ENCODE results near the gene SPTBN5.

The SPTBN5 gene

DNA sequence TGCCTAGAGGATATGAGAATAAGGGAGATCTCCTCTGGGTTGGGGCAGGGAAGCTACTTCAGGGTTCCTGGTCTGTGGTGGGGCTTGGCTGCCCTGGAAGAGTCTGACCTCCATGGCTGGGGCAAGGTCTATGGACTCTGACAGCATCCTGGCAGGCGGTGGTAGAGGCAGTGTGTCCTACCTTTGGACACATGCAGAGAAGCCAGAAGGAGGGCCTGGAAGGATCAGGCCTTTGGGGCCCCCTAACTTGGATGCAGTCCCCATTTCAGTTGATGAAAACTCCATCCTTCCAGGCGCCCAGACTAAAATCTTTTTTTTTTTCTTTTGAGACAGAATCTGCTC, 10.4 kb downstream of the SPTBN5 start:
- DNase-seq (ENCODE audit: low spot score) = no peak

DNA sequence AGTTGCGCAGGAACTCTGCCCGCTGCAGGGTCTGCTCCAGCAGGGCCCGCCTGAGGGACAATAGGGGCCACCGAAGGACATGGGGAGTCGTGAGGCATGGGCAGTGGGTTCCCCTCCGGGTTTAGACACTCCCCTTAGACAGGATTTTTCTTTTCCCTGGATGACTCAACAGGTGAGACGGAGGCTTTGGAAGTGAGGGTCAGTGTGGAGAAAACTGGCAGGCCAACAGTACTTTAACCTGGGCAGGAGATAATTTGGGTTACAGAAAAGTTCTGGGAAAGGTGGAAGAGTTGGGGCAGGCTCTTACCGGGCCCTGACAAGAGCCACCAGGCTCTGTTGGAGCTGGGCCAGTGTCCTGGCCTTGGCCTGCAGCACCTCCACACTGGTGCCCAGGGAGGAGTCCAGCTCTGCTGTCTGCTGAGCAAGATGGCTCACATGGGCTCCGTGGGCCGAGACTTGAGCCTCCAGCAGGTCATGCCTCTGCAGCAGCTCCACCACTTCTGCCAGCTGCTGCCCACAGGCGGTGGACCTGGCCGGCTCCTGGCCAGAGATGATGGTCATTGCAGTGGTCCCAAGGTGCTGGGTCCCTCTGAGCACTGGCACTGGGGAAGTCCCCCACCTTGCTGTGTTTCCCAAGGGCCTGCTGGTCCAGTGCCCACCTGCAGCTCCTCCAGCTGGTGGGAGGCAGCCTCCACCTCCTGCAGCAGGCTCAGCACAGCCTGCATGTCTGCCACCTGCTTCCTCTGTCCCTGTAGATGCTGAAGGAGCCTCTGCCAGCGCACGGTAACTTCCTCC, 11.0 kb downstream of the SPTBN5 start:
- no peak for DNase-seq (ENCODE audit: low spot score)

DNA sequence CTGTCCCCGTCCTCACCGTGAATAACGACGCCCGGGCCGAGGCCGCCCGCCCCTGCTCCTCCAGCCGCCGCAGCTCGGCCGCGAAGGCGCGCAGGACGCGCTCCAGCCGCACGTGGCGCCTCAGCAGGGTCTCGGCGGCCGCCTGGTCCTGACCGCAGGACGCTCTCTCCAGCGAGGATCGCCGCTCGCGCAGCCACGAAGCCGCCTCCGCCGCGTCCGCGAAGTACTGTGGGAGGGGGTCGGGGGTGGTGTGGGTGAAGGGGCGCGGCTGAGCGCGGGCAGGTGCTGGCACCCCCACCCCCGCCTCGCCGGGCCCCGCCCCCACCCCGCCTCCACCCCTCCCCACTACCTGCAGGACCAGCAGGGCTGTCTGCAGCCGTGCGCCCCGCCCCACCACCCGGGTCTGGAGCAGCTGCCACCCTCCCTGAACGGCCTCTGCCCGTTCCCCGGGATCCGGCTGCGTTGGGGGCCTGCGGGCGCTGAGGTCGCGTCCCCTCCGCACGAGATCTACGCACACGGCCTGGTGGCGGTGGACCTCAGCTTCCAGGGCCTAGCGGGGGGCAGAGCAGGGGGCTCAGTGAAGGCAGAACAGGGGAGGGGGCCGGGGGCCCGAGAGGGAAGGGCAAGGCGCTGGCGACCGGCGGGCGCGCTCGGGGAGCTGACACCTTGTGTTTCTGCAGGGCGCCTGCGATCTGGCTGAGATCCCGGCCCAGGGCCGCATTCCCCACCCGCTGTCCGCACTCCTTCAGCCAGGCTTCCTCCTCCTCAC, 11.7 kb downstream of the SPTBN5 start:
- no peak for DNase-seq (ENCODE audit: low spot score)

DNA sequence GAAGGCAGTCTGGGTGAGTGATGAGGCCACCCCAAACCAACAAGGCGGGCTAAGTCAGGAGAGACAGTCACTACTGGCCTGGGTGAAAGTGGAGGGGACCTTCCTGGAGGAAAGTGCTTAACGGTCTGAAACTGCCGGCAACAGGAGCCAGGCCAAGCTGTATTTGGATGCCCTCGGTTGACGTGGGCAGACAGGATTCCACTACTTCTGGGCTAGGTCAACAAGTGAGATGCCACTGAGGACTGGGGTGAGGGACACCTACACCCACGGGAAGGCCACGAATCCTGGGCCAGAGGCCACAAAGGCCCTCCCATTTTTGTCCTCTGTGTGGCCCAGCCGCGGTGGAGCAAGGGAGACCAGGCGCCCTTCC, 12.3 kb downstream of the SPTBN5 start:
- DNase-seq (ENCODE audit: low spot score) = no peak

DNA sequence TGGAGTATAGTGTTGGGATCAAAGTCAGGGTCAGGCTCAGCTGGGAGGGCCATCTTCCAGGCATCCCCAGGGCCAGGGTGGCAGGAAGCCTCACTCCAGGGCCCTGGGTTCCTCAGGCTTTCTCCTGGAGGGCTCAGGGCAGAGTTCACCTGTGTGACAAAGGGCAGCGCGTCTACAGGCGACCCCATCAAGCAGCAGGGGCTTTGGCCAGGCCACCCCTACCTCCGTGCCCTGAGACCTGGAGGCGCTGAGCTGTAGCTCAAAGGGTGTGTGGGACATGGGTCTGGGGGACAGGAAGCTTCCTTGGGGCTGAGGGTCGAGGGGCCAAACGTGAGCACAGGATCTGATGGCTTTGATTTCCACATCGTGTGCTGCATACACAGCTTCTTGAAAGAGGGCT, 12.8 kb downstream of the SPTBN5 start:
- DNase-seq (ENCODE audit: low spot score) = no peak

DNA sequence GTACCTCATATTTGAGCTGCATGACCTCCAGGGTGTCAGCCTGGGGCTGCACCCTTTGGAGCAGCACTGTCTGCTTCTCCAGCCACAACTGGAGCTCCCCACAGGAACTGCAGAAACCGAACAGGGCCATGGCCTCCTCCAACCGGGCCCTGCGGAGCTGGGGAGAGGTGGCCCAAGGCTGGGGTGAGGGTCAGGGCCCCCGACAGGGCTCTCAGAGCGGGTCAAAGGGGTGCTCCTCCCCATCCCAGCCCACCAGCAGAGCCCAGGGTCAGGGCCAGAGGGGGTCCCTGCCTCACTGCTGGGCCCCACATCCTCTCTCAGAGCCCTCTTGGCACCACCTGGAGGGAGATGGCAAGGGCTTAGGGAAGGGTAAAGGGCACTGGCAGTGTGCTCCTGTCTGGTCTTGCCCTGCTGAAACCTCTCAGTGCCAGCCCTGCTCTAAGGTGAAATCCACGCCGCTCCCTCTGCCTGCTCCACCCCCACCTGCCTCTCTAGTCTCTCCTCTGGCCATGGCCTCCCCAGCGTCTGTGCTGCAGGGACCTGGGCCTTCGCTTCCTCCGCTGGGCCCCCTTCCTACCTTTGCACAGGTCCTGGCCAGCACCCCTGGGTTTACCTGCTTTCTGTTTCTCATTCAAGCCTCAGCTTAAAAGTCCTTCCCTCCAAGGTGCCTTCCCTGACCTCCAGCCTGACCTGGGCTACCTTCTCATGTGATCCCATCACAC, 13.5 kb downstream of the SPTBN5 start:
- no peak for DNase-seq (ENCODE audit: low spot score)

DNA sequence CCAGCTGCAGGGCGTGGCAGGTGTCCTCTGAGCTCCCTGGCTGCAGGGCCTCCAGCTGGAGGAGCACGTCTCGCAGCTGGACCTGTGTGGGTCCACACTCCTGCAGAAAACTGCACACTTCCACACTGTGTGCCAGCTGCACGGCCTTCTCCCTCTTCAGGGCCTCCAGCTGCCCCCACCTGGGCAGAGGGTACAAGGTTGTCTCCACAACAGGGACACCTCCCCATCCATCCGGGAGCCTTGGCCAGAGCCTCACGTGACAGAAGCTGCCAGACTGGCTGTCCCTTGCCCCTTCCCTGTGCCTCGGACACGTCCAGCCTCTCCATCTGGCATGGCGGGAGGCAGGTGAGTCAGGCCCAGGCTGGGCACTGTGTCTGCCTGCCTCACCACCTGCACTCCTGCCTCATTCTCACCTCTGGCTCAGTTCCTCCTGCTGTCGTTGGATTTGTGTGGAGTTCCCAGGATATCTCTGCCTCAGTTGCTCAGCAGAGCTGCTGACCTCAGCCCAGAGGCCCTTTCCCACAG, 14.5 kb downstream of the SPTBN5 start:
- DNase-seq (ENCODE audit: low spot score) = no peak

DNA sequence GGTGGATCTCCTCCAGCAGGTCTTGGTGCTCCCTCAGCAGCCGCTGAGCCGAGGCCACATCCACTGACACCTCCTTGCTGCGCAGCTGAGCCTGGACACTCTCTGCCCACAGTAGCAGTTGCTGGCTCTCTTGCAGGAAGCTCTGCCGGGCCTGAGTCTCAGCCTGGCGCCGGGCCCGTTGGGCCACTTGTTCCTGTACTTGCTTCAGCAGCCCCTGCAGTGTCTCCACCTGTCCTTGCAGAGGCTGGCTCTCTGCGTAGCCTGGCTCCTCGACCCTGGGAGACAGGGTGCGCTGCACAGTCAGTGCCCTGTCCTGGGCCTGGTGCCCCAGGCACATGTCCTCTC, 15.5 kb downstream of the SPTBN5 start:
- no peak for DNase-seq (ENCODE audit: low spot score)

DNA sequence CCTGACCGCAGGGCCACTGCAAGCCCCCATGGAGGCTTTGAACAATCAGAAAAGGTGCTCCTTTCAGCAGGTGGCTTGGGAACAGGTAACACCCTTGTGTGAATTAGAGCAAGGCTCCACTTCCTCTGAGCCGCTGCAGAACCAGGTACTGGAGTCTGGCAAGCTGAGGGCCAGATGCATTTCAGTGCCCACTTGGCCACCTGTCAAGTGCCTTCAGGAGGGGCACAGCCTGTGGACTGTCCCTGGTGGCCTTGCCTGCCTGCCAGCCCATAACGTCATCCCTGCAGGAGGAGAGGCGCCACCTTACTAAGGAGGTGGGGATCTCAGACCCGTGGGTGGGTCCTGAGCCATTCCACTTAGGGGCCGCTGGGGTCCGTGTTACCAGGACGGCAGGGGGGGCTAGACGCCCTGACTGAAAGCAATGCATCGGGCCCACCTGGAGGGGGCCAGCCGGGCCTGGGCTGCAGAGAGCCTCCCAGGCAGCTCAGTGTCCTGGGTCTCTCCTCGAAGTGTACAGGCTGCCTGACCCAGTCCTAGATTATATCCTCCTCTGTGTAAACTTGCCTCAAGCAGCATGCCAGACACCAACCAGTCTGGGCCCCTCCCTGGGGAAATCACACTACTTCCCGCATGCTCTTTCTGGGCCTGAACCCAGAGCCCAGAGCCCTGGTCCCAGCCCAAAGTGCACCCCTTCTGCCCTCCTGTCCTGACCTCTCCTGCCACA, 16.1 kb downstream of the SPTBN5 start:
- DNase-seq (ENCODE audit: low spot score) = no peak

DNA sequence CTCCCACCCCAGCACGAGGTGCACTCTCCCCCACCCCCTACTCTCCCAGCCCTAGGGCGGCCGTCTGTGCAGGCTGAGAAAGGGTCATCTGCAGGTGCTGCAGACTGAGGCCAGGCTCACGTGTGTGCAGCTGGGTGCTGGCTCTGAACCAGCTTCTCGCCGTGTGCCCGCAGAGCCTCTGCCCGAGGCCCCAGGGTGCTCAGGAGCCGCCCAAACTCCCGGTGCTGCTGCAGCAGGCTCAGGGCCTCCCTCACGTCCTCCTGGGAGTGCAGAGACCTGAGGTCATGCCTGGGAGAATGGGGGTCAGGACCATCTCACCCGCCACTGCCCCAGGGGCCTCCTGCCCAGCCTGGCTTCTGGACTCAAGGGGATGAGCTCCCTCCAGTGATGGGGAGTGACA, 17.2 kb downstream of the SPTBN5 start:
- DNase-seq (ENCODE audit: low spot score) = no peak

DNA sequence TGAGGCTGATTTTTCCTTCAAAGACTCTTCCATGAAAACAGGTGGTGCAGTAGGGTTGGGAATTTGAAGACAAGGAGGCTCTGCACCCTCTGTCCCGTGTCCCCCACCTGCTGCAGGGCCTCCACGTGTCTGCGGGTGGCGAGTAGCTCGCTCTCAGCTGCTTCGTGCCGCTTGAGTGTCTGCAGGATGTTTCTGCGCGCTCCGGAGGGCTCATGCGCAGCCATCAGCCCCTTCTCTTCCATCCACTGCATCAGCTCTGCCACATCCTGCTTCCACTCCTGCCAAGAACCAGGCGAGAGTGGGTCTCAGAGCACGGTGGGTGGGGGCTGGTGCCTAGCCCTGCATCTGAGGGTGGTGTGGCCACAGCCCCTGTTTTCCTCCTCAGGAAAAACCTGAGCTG, 17.8 kb downstream of the SPTBN5 start:
- no peak for DNase-seq (ENCODE audit: low spot score)

DNA sequence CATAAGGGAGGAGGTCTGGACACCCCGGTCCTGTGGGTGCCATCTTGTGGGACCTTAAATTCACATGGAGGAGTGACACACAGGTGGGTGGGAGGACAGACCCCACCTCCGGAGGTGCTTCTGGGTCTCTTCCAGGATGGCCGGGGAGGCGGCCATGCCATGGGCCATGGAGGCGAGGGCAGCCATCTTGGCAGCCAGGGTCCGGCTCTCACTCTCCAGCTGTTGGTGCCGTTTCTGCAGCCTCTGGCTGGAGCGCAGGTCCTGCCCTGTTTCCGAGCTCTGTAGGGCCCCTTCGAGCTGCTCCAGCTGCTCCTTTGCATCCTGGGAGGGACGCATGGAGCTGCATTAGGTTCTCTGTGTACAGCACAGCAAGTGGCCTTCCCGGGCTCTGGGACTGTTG, 19.1 kb downstream of the SPTBN5 start:
- DNase-seq (ENCODE audit: low spot score) = no peak

DNA sequence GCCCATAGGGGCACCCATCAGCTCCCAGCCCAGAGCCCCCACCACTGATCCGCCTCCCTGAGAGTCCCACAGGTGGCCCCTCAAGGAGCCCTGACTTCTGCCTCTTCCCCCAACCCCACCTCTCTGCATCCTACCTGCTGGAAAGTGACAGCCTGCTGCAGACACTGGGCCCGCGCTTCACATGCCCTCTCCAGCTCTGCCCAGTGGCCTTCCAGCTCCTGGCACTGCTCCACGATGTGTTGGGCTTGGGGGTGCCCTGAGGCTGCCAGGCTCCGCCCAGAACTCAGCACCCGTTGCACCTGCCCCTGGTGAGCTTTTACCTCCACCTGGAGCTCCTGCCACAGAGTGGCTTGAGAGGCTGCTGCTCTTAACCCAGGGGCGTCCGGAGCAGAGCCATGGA, 20.1 kb downstream of the SPTBN5 start:
- no peak for DNase-seq (ENCODE audit: low spot score)

DNA sequence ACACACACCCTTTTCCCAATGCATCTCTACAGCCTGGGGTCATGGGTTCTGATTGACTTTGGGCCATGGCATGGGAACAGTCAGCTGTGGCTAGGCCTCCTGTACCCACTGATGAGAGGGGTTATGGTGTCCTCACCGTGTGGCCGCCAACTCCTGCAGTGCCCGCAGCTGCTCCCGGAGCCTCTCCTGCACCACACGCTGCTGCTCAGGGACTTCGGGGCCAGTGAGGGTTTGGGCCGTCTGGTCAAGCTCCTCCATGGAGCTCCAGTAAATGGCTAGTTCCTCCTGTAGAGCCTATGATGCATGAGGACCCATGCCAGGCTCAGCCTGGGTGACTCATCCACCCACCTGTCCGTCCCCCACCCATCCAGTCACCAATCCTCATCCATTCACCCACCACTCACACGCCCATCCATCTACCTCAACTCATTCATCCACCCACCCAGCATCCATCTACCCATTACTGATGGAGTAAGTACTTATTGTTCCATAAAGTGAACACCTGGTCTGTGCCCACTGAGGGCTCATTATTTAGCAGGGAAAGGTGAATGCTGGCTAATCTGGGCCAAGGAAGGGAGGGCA, 21.6 kb downstream of the SPTBN5 start:
- no peak for DNase-seq (ENCODE audit: low spot score)

DNA sequence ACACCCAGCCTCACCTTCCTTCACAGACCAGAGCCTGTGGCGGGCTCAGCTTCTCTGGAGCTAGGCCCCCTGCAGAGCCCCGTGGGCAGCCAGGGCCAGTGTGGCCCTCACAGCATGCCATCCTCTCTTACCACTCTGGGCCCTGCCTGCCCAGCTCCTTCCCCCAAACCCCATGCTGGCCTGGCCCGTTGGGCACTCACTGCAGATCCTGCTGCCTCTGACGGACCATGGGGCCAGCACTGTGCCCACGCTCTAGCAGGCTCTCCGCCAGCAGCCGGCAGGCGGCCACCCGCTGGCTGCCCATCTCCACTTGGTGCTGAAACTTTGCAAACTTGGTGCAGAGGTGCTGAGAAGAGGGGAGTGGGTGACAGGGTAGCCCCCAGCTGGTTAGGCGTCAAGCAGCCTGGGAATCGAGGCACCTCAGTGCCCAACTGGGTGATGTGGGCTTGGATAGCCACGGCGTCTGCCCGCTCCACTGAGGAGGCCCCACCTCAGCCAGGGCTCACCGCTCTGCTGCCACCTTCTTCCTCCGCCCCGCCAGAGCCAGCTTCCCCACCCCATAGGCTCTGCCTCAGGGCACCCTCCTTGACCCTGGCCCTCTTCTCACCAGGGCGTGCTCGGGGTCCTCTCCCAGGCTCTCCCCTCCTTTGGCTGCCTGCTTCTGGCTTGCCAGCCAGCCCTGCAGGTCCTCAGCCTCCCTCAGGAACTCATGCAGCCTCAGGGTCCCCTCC, 22.5 kb downstream of the SPTBN5 start:
- no peak for DNase-seq (ENCODE audit: low spot score)

DNA sequence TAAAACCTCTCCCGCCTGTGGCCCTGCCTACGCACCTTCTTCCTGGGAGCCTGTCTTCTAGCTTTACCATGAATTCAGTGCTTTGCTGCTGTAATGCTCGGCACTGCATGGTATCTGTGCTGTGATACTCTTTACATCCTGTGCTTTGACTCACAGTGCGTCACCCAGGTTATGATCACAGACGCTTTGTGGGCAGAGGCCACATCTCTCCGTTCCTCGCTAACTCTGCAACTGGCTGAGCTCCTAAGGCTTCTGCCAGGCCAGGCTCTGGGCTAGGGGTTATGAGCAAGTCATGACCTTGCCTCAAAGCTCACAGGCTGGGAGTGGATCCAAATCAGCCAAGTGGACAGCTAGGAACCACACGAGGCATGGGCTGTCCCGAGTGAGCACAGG, 23.2 kb downstream of the SPTBN5 start:
- DNase-seq (ENCODE audit: low spot score) = peak; percentile 43

DNA sequence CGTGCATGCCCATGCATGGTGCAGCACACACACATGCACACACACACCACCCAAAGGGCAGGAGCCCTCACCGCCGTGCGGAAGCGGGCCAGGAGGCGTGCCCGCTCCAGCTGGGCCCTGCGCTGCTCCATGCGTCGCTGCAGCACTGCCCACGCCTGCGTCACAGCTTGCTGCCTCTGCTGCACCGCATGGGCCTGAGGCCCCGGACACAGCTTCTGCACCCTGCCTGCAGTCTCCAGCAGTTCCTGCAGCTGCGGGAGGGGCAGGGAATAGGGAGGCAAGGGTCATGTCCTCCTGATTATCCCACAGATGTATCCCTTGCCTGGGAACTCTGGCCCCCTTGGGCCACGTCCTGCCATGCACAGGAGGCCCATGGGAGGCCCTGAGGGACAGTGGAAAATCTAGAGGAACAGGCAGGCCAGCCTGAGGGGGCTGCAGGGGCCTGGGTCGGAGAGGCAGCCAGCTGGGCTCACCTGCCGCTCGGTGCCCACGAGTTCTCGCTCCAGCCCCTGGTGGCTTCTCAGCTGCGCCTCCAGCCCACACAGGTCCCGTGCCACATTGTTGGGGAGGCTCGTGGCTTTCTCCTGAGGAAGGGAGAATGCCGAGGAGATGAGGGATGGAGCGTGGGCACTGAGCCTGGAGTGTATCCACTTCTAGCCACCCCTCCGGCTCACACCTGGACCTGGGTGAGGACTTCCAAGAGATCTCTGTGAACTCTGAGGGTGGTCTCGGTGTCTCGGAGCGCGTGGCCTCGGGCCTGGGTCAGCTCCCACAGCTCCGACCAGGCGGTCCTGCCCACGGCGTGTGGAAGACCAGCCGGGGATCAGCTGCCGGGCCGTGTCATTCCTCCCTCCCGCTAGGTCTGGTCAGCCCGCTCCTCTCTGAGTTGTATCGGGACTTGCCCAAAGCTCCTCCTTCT, 23.8 kb downstream of the SPTBN5 start:
- DNase-seq (ENCODE audit: low spot score) = no peak

DNA sequence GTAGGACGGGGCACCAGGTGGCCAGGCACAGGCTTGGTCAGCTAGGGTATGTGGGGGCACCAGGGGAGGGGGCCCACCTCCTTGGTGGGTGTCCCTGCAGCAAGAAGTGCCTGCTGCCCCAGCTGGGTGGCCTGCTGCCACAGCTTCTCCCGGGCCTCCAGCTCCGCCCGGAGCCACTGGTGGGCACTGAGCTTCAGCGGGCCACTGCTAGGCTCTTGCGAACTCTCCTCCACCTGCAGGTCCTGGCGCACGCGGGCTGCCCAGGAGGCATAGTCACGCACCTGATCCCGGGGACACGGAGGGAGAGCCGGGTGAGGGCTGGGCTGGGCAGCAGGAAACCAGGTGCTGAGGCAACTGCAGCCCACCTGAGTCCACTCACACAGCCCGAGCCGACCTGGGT, 25.5 kb downstream of the SPTBN5 start:
- DNase-seq (ENCODE audit: low spot score) = no peak

DNA sequence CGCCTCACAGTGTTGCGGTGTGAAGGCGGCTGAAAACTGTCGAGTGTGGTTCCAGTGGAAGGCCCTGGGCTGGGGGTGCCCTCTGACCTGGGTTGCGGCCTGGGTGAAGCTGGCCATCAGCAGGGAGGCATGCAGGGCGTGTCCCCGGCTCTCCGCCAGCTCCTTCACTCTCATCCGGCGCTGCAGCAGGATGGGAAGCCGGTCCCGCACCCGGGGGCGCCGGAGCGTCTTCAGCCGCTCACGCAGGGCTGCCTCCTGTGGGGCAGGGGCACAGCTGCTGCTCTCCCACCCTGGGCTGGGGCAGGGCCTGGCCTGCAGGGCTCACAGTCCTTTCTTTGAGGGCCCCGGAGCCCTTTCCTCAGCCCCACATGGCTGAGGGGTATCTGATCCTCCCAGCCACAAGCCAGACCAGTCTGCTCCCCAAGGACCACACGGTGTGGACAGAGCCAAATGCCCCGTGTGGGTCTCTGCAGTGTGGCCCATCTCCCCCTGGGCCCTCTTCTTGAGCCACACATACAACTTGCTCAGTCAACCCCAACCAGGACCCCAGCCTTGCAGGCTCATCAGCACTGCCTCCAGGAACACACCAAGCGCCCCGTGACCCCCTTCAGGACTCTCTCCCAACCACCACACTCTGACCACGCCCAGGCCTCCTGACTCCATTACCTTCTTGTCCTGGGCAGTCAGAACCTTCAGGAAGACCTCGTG, 26.8 kb downstream of the SPTBN5 start:
- DNase-seq (ENCODE audit: low spot score) = no peak

Measured in CD4-positive, alpha-beta T cell treated with Interleukin-6 at 100 ng/mL for 8 hours (primary cell).